CD4-positive, alpha-beta T cell treated with Interferon gamma for 1 hour (primary cell): Measurements from ENCODE around the gene ACTG2.
"Not testable (repeated sequence)": the region's sequence is repeated elsewhere in the genome, so short reads cannot be mapped to it uniquely, and the experiment has no call there.

ENCODE experiments used
- DNase-seq: peaks from one replicate; pipeline ENCODE4 v3.0.0-alpha.2; 2020

The ACTG2 gene

GRCh38 chr2:73892631-73893329 lies at the start of gene ACTG2:
ACTG2 (plus strand) TSS chr2:73893008; CDS start chr2:73901312, 8,304 bp downstream.
- no peak for DNase-seq

- no peak for DNase-seq
These were observed 48.7 kb upstream of the ACTG2 start for GRCh38 chr2:73844087-73844486.

- no peak for DNase-seq
These were observed 42.8 kb upstream of the ACTG2 start for GRCh38 chr2:73850009-73850408.

- DNase-seq, result no peak
These were observed 41.5 kb upstream of the ACTG2 start for GRCh38 chr2:73851274-73851673.

- no peak for DNase-seq
These were observed 40.8 kb upstream of the ACTG2 start for GRCh38 chr2:73852020-73852419.

GRCh38 chr2:73855526-73855925 lies 37.3 kb upstream of the ACTG2 start:
- no peak for DNase-seq

GRCh38 chr2:73856214-73856613 lies 36.6 kb upstream of the ACTG2 start:
- DNase-seq, result no peak

- DNase-seq, result no peak
These were observed 32.9 kb upstream of the ACTG2 start for GRCh38 chr2:73859721-73860586.

GRCh38 chr2:73862987-73863386 lies 29.8 kb upstream of the ACTG2 start:
- no peak for DNase-seq

GRCh38 chr2:73868204-73868978 lies 24.4 kb upstream of the ACTG2 start:
- no peak for DNase-seq

GRCh38 chr2:73870084-73870483 lies 22.7 kb upstream of the ACTG2 start:
- no peak for DNase-seq

- DNase-seq, result no peak
These were observed 15.6 kb upstream of the ACTG2 start for GRCh38 chr2:73877071-73877802.

GRCh38 chr2:73877984-73878383 lies 14.8 kb upstream of the ACTG2 start:
- DNase-seq, result not testable (repeated sequence)

- DNase-seq, result no peak
These were observed 7.4 kb upstream of the ACTG2 start for GRCh38 chr2:73885406-73885805.

GRCh38 chr2:73886357-73886756 lies 6.5 kb upstream of the ACTG2 start:
- no peak for DNase-seq

GRCh38 chr2:73887596-73888353 lies 5.0 kb upstream of the ACTG2 start:
- not testable (repeated sequence) for DNase-seq

- no peak for DNase-seq
These were observed 4.4 kb upstream of the ACTG2 start for GRCh38 chr2:73888388-73888787.

- DNase-seq, result no peak
These were observed 3.6 kb upstream of the ACTG2 start for GRCh38 chr2:73889206-73889605.

- DNase-seq, result no peak
These were observed 2.3 kb upstream of the ACTG2 start for GRCh38 chr2:73890301-73891092.

- DNase-seq, result no peak
These were observed 1.4 kb upstream of the ACTG2 start for GRCh38 chr2:73891276-73891901.
